Panc1 (cell line): Measurements from ENCODE around the gene TSPAN16. TPM values are rescaled to one million over a fixed set of nuclear protein-coding genes. Genes with fewer than 3 reads are reported as not detected.

Source experiments
- ATAC-seq: fragments of 200-7000 bp; cut with Tn5 transposase; 2 replicates; pipeline ENCODE4 v1.9.1; 2020; ENCODE audit warnings: mild to moderate bottlenecking, moderate library complexity
- BruUV-seq: library from RNA; stranded (reverse); fragments of 400-500 nt; replicated peaks from 2 replicates; lab custom pipeline; 2021; lab: Mats Ljungman, UMichigan
- CTCF ChIA-PET: fragments of 300-600 bp; sonication (Branson Sonifier 250); formaldehyde crosslinking; loops from one replicate; lab custom pipeline; 2022; ENCODE audit warnings: antibody characterized with exemption; lab: Charles Lee
- POLR2A ChIA-PET: fragments of 300-600 bp; sonication (Branson Sonifier 250); formaldehyde crosslinking; loops from one replicate; lab custom pipeline; 2022; ENCODE audit warnings: antibody characterized with exemption; lab: Charles Lee
- DNase-seq: peaks from one replicate; pipeline ENCODE4 v3.0.0-alpha.2; 2010; ENCODE audit warnings: low read depth, low spot score
- H3K27ac ChIP-seq: 2 replicates; pipeline ENCODE4 v1.5.1; 2011; ENCODE audit warnings: mild to moderate bottlenecking, low read length, inconsistent platforms
- H3K27me3 ChIP-seq: fragments of 200-500 bp; sonication (Bioruptor generic); 2 replicates; pipeline ENCODE4 v1.6.0; 2014; ENCODE audit warnings: low read length, inconsistent platforms; ENCODE audit not compliant: control insufficient read depth, insufficient read depth
- H3K36me3 ChIP-seq: fragments of 200-500 bp; sonication (Bioruptor generic); 2 replicates; pipeline ENCODE4 v1.5.1; 2014; ENCODE audit warnings: inconsistent platforms, mild to moderate bottlenecking, low read length, moderate library complexity; ENCODE audit not compliant: control insufficient read depth, insufficient read depth
- H3K4me1 ChIP-seq: 2 replicates; pipeline ENCODE4 v1.5.1; 2011; ENCODE audit warnings: inconsistent platforms, mild to moderate bottlenecking, low read length, moderate library complexity; ENCODE audit not compliant: control insufficient read depth, insufficient read depth
- H3K4me3 ChIP-seq, 2 experiments: 2 replicates each; pipeline ENCODE4 v1.5.1; 2011 to 2012; ENCODE audit warnings: low read depth in 2 of 2, low read length in 2 of 2, mild to moderate bottlenecking in 2 of 2, inconsistent platforms in 1 of 2, moderate library complexity in 1 of 2
- H3K9me3 ChIP-seq: fragments of 200-500 bp; sonication (Bioruptor generic); 2 replicates; pipeline ENCODE4 v1.5.1; 2014; ENCODE audit warnings: low read depth, mild to moderate bottlenecking, inconsistent platforms, low read length, moderate library complexity; ENCODE audit not compliant: control insufficient read depth, insufficient read depth
- POLR2AphosphoS5 ChIP-seq: IDR thresholded peaks from 2 replicates; pipeline ENCODE4 v1.6.1; 2012; ENCODE audit warnings: mild to moderate bottlenecking, low read depth, low read length, moderate library complexity
- SIN3A ChIP-seq: IDR thresholded peaks from 2 replicates; pipeline ENCODE4 v1.6.1; 2012; ENCODE audit warnings: low read depth, mild to moderate bottlenecking, low read length, moderate library complexity, borderline replicate concordance; ENCODE audit not compliant: insufficient read depth
- TCF7L2 ChIP-seq: IDR thresholded peaks from 2 replicates; pipeline ENCODE4 v1.6.1; 2011; ENCODE audit warnings: mild to moderate bottlenecking, low read depth, low read length, inconsistent platforms
- in situ Hi-C: cut with HindIII; loops from 2 replicates; pipeline ENCODE4 v1.10.0; 2016; ENCODE audit warnings: low sequenced_read_pairs, low pct_unique_long_range_greater_than_20kb
- intact Hi-C: fragments of 100-400 bp; cut with micrococcal nuclease; formaldehyde crosslinking; loops from one replicate; pipeline ENCODE4 v1.10.0; 2022; ENCODE audit not compliant: unreplicated experiment
- total RNA-seq: library from RNA; stranded (reverse); gene quantifications from one replicate; pipeline ENCODE4 v1.2.1, GENCODE V29; 2021; ENCODE audit not compliant: unreplicated experiment
- TF ChIP-seq, protein P1 (sequence below): fragments of 450-650 bp; IDR thresholded peaks from 2 replicates; pipeline ENCODE4 v1.5.1; 2017; ENCODE audit warnings: mild to moderate bottlenecking
- TF ChIP-seq, protein P2 (sequence below), 2 experiments: IDR thresholded peaks; 2 replicates each; pipeline ENCODE4 v1.6.1; 2011 to 2012; ENCODE audit warnings: low read depth in 2 of 2, control low read depth in 1 of 2, low read length in 1 of 2, mild to moderate bottlenecking in 1 of 2, moderate library complexity in 1 of 2; ENCODE audit not compliant: insufficient read depth in 1 of 2

TSPAN16 gene
- total RNA-seq, 1 experiment from 2014 or later, result not detected

DNA sequence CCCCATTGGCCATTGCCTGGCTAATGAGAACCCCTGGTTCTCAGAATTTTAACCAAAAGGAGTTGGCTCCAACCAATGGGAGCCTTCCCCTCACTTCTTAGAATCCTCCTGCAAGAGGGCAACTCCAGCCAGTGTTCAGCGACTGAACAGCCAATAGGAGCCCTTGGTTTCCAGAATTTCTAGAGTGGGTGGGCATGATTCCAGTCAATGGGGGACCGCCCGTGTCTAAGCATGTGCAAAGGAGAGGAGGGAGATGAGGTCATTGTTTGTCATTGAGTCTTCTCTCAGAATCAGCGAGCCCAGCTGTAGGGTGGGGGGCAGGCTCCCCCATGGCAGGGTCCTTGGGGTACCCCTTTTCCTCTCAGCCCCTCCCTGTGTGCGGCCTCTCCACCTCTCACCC is 69.0 kb downstream of the TSPAN16 start:
- intact Hi-C loops (no loop called here), in situ Hi-C loops (no loop called here)
- Histone ChIP-seq H3K36me3 (no peaks in the 10 kb centered on the region), H3K27me3 (no peaks in the 10 kb centered on the region), H3K4me3 (no peak overlapping the region), H3K27ac (no peak overlapping the region), H3K9me3 (no peaks in the 10 kb centered on the region), H3K4me1 (no peaks in the 10 kb centered on the region)
- ChIA-PET POLR2A (no interaction called here), CTCF (no interaction called here)
- BruUV-seq, result TSS peak; percentile 89
- DNase-seq, result no peak
- no peak for ATAC-seq
- TF ChIP-seq POLR2AphosphoS5, result no peak
- TF ChIP-seq, protein P1, sequence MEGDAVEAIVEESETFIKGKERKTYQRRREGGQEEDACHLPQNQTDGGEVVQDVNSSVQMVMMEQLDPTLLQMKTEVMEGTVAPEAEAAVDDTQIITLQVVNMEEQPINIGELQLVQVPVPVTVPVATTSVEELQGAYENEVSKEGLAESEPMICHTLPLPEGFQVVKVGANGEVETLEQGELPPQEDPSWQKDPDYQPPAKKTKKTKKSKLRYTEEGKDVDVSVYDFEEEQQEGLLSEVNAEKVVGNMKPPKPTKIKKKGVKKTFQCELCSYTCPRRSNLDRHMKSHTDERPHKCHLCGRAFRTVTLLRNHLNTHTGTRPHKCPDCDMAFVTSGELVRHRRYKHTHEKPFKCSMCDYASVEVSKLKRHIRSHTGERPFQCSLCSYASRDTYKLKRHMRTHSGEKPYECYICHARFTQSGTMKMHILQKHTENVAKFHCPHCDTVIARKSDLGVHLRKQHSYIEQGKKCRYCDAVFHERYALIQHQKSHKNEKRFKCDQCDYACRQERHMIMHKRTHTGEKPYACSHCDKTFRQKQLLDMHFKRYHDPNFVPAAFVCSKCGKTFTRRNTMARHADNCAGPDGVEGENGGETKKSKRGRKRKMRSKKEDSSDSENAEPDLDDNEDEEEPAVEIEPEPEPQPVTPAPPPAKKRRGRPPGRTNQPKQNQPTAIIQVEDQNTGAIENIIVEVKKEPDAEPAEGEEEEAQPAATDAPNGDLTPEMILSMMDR, result no peak
- TF ChIP-seq, protein P2, sequence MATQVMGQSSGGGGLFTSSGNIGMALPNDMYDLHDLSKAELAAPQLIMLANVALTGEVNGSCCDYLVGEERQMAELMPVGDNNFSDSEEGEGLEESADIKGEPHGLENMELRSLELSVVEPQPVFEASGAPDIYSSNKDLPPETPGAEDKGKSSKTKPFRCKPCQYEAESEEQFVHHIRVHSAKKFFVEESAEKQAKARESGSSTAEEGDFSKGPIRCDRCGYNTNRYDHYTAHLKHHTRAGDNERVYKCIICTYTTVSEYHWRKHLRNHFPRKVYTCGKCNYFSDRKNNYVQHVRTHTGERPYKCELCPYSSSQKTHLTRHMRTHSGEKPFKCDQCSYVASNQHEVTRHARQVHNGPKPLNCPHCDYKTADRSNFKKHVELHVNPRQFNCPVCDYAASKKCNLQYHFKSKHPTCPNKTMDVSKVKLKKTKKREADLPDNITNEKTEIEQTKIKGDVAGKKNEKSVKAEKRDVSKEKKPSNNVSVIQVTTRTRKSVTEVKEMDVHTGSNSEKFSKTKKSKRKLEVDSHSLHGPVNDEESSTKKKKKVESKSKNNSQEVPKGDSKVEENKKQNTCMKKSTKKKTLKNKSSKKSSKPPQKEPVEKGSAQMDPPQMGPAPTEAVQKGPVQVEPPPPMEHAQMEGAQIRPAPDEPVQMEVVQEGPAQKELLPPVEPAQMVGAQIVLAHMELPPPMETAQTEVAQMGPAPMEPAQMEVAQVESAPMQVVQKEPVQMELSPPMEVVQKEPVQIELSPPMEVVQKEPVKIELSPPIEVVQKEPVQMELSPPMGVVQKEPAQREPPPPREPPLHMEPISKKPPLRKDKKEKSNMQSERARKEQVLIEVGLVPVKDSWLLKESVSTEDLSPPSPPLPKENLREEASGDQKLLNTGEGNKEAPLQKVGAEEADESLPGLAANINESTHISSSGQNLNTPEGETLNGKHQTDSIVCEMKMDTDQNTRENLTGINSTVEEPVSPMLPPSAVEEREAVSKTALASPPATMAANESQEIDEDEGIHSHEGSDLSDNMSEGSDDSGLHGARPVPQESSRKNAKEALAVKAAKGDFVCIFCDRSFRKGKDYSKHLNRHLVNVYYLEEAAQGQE (IDR thresholded peaks at IDR 0.05; ENCODE audit: insufficient read depth in 1 of 2, low read depth in 2 of 2, low read length in 1 of 2), result no peak
- no peak for TF ChIP-seq SIN3A
- TF ChIP-seq TCF7L2, result no peak

Other genes with a start within 250 kb of the TSPAN16 start
- gene LDLR, start 206.7 kb upstream of the TSPAN16 start, total RNA-seq, result 203 TPM
- gene SPC24, start 140.4 kb upstream of the TSPAN16 start, total RNA-seq, result 50.6 TPM
- 121 TPM for gene KANK2, start 98.6 kb upstream of the TSPAN16 start, total RNA-seq
- not detected for gene ANGPTL8, start 56.5 kb upstream of the TSPAN16 start, total RNA-seq
- 19.4 TPM for gene DOCK6, start 33.6 kb upstream of the TSPAN16 start, total RNA-seq
- gene RAB3D, start 43.5 kb downstream of the TSPAN16 start, total RNA-seq, result 46.6 TPM
- gene TMEM205, start 50.1 kb downstream of the TSPAN16 start, total RNA-seq, result 133 TPM
- 46.6 TPM for gene CCDC159, start 50.4 kb downstream of the TSPAN16 start, total RNA-seq
- 43.3 TPM for gene PLPPR2, start 59.3 kb downstream of the TSPAN16 start, total RNA-seq
- 3.1 TPM for gene SWSAP1, start 78.5 kb downstream of the TSPAN16 start, total RNA-seq
- 16.4 TPM for gene EPOR, start 88.2 kb downstream of the TSPAN16 start, total RNA-seq
- 22.6 TPM for gene RGL3, start 123.2 kb downstream of the TSPAN16 start, total RNA-seq
- 1.9 TPM for gene ODAD3, start 139.0 kb downstream of the TSPAN16 start, total RNA-seq
- gene PRKCSH, start 139.5 kb downstream of the TSPAN16 start, total RNA-seq, result 399 TPM
- gene ELAVL3, start 184.9 kb downstream of the TSPAN16 start, total RNA-seq, result not detected
- 10.4 TPM for gene ZNF653, start 209.7 kb downstream of the TSPAN16 start, total RNA-seq
- gene ECSIT, start 233.0 kb downstream of the TSPAN16 start, total RNA-seq, result 39.4 TPM
- 0.98 TPM for gene CNN1, start 242.7 kb downstream of the TSPAN16 start, total RNA-seq